H9 (cell line): ENCODE data around the gene DPAGT1. TPM values are rescaled to one million over a fixed set of nuclear protein-coding genes. Genes with fewer than 3 reads are reported as not detected.

Experiments used
- DNase-seq: peaks from one replicate; pipeline ENCODE4 v3.0.0-alpha.2; 2017
- H2AFZ ChIP-seq: one replicate; pipeline ENCODE4 v1.6.1; 2013; ENCODE audit warnings: mild to moderate bottlenecking, low read length, control low read depth, moderate library complexity
- H2AK5ac ChIP-seq: 2 replicates; pipeline ENCODE4 v1.6.1; 2013; ENCODE audit warnings: low read length, control low read depth, mixed read lengths; ENCODE audit not compliant: insufficient read length
- H2BK120ac ChIP-seq: one replicate; pipeline ENCODE4 v1.6.1; 2013; ENCODE audit warnings: low read depth, mild to moderate bottlenecking, low read length, control low read depth, inconsistent platforms; ENCODE audit not compliant: poor library complexity, severe bottlenecking
- H2BK12ac ChIP-seq: 2 replicates; pipeline ENCODE4 v1.6.1; 2013; ENCODE audit warnings: low read length, control low read depth, mixed read lengths, low read depth; ENCODE audit not compliant: insufficient read length
- H2BK15ac ChIP-seq: 2 replicates; pipeline ENCODE4 v1.6.1; 2013; ENCODE audit warnings: low read depth, low read length, control low read depth
- H2BK20ac ChIP-seq: one replicate; pipeline ENCODE4 v1.6.1; 2013; ENCODE audit warnings: low read depth, mild to moderate bottlenecking, low read length, control low read depth, inconsistent platforms; ENCODE audit not compliant: poor library complexity, severe bottlenecking
- H2BK5ac ChIP-seq: 2 replicates; pipeline ENCODE4 v1.6.1; 2013; ENCODE audit warnings: low read length, control low read depth, mixed read lengths; ENCODE audit not compliant: insufficient read length
- H3K14ac ChIP-seq: 2 replicates; pipeline ENCODE4 v1.6.1; 2013; ENCODE audit warnings: low read length, control low read depth; ENCODE audit not compliant: insufficient read depth
- H3K18ac ChIP-seq: 2 replicates; pipeline ENCODE4 v1.6.1; 2013; ENCODE audit warnings: low read depth, mild to moderate bottlenecking, mixed read lengths, low read length, control low read depth; ENCODE audit not compliant: insufficient read length
- H3K23ac ChIP-seq: 2 replicates; pipeline ENCODE4 v1.6.1; 2013; ENCODE audit warnings: low read length, control low read depth, mixed read lengths, low read depth; ENCODE audit not compliant: insufficient read length
- H3K23me2 ChIP-seq: 2 replicates; pipeline ENCODE4 v1.6.1; 2013; ENCODE audit warnings: low read depth, mild to moderate bottlenecking, mixed read lengths, low read length, control low read depth; ENCODE audit not compliant: insufficient read length, poor library complexity, severe bottlenecking
- H3K27ac ChIP-seq: 2 replicates; pipeline ENCODE4 v1.5.1; 2013; ENCODE audit warnings: low read length, control low read depth, mixed read lengths, low read depth; ENCODE audit not compliant: insufficient read length
- H3K27me3 ChIP-seq: 2 replicates; pipeline ENCODE4 v1.6.1; 2013; ENCODE audit warnings: low read length, control low read depth, inconsistent platforms; ENCODE audit not compliant: insufficient read depth
- H3K4ac ChIP-seq: 2 replicates; pipeline ENCODE4 v1.6.1; 2013; ENCODE audit warnings: low read depth, mild to moderate bottlenecking, control low read depth, inconsistent platforms, low read length, moderate library complexity
- H3K4me1 ChIP-seq: 2 replicates; pipeline ENCODE4 v1.6.1; 2013; ENCODE audit warnings: low read length, control low read depth, inconsistent platforms; ENCODE audit not compliant: insufficient read depth
- H3K4me2 ChIP-seq: 2 replicates; pipeline ENCODE4 v1.6.1; 2013; ENCODE audit warnings: low read length, control low read depth, mixed read lengths; ENCODE audit not compliant: insufficient read length, insufficient read depth
- H3K56ac ChIP-seq: 2 replicates; pipeline ENCODE4 v1.6.1; 2013; ENCODE audit warnings: low read depth, mild to moderate bottlenecking, mixed read lengths, low read length, control low read depth; ENCODE audit not compliant: insufficient read length
- H3K79me1 ChIP-seq: 2 replicates; pipeline ENCODE4 v1.6.1; 2013; ENCODE audit warnings: low read depth, mild to moderate bottlenecking, moderate library complexity, low read length, control low read depth, inconsistent platforms; ENCODE audit not compliant: insufficient read depth, poor library complexity, severe bottlenecking
- H3K79me2 ChIP-seq: 2 replicates; pipeline ENCODE4 v1.6.1; 2013; ENCODE audit warnings: low read length, control low read depth, inconsistent platforms; ENCODE audit not compliant: insufficient read depth
- H3K9ac ChIP-seq: 2 replicates; pipeline ENCODE4 v1.6.1; 2013; ENCODE audit warnings: low read length, control low read depth, mixed read lengths; ENCODE audit not compliant: insufficient read length; ENCODE audit errors: extremely low read depth
- H3K9me3 ChIP-seq: one replicate; pipeline ENCODE4 v1.6.1; 2013; ENCODE audit warnings: low read depth, low read length, inconsistent platforms; ENCODE audit not compliant: control insufficient read depth
- H3T11ph ChIP-seq: one replicate; pipeline ENCODE4 v1.6.1; 2013; ENCODE audit warnings: mild to moderate bottlenecking, low read length, control low read depth, inconsistent platforms
- H4K20me1 ChIP-seq: one replicate; pipeline ENCODE4 v1.6.1; 2013; ENCODE audit not compliant: control insufficient read depth, insufficient read length, insufficient read depth
- H4K5ac ChIP-seq: 2 replicates; pipeline ENCODE4 v1.6.1; 2013; ENCODE audit warnings: low read depth, mild to moderate bottlenecking, mixed read lengths, low read length, control low read depth; ENCODE audit not compliant: insufficient read length
- H4K8ac ChIP-seq: replicated peaks from 2 replicates; pipeline ENCODE4 v1.6.1; 2013; ENCODE audit warnings: low read length, control low read depth, mixed read lengths, low read depth; ENCODE audit not compliant: insufficient read length
- H4K91ac ChIP-seq: 2 replicates; pipeline ENCODE4 v1.6.1; 2013; ENCODE audit warnings: low read depth, mild to moderate bottlenecking, moderate library complexity, mixed read lengths, low read length, control low read depth; ENCODE audit not compliant: insufficient read length
- H3K27ac Mint-ChIP-seq, 3 experiments: 2 replicates in 2 of 3; 3 replicates in 1 of 3; pipeline ENCODE4 v1.8.0; 2020 to 2021; ENCODE audit warnings: mixed read lengths in 3 of 3, mild to moderate bottlenecking in 1 of 3, moderate library complexity in 1 of 3
- H3K27me3 Mint-ChIP-seq: 2 replicates; pipeline ENCODE4 v1.8.0; 2021; ENCODE audit warnings: low read depth, mild to moderate bottlenecking, moderate library complexity, mixed read lengths
- H3K36me3 Mint-ChIP-seq, 3 experiments: 2 replicates in 2 of 3; 3 replicates in 1 of 3; pipeline ENCODE4 v1.8.0; 2020 to 2021; ENCODE audit warnings: low read depth in 3 of 3, mixed read lengths in 3 of 3; ENCODE audit not compliant: insufficient read depth in 1 of 3
- H3K4me1 Mint-ChIP-seq, 2 experiments: 2 replicates each; pipeline ENCODE4 v1.8.0; 2020; ENCODE audit warnings: mixed read lengths in 2 of 2
- H3K4me3 Mint-ChIP-seq, 2 experiments: 2 replicates in 1 of 2; 3 replicates in 1 of 2; pipeline ENCODE4 v1.8.0; 2020 to 2021; ENCODE audit warnings: mild to moderate bottlenecking in 2 of 2, mixed read lengths in 2 of 2, moderate library complexity in 1 of 2
- H3K9me3 Mint-ChIP-seq, 2 experiments: 2 replicates in 1 of 2; 3 replicates in 1 of 2; pipeline ENCODE4 v1.8.0; 2020; ENCODE audit warnings: mild to moderate bottlenecking in 2 of 2, mixed read lengths in 2 of 2, moderate library complexity in 1 of 2
- WGBS: extraction: QIAGEN DNeasy Blood & Tissue Kit; methylation state at CpG from one replicate; pipeline ENCODE4 v1.1.7; 2013; ENCODE audit warnings: missing lambda C conversion rate, low lambda C conversion rate, mixed read lengths; ENCODE audit not compliant: insufficient read length; ENCODE audit errors: extremely low coverage; 5-methylcytosine and 5-hydroxymethylcytosine counted together
- total RNA-seq: library from RNA; stranded (reverse); gene quantifications from 2 replicates; pipeline ENCODE4 v1.2.1, GENCODE V29; 2021
- TF ChIP-seq, protein P1 (sequence below): fragments of 200-600 bp; sonication (generic); conservative IDR thresholded peaks from 3 replicates; pipeline ENCODE4 v1.8.0; 2021; ENCODE audit warnings: antibody characterized with exemption, mild to moderate bottlenecking

DPAGT1 gene
- total RNA-seq, 1 experiment from 2014 or later = 43.6 TPM

- TF ChIP-seq, protein P1, sequence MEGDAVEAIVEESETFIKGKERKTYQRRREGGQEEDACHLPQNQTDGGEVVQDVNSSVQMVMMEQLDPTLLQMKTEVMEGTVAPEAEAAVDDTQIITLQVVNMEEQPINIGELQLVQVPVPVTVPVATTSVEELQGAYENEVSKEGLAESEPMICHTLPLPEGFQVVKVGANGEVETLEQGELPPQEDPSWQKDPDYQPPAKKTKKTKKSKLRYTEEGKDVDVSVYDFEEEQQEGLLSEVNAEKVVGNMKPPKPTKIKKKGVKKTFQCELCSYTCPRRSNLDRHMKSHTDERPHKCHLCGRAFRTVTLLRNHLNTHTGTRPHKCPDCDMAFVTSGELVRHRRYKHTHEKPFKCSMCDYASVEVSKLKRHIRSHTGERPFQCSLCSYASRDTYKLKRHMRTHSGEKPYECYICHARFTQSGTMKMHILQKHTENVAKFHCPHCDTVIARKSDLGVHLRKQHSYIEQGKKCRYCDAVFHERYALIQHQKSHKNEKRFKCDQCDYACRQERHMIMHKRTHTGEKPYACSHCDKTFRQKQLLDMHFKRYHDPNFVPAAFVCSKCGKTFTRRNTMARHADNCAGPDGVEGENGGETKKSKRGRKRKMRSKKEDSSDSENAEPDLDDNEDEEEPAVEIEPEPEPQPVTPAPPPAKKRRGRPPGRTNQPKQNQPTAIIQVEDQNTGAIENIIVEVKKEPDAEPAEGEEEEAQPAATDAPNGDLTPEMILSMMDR = no peak
- H3K27me3 ChIP-seq = no peaks in the 10 kb centered on the region
- H3K27ac ChIP-seq = no peak overlapping the region
- no peak overlapping the region for H4K5ac ChIP-seq
- no peak overlapping the region for H3K4ac ChIP-seq
- no peaks in the 10 kb centered on the region for H3K79me1 ChIP-seq
- H3K4me2 ChIP-seq = peak overlapping the region; percentile 91
- H3K4me1 Mint-ChIP-seq = peaks cover 24 to 28% of the 10 kb centered on the region in 2 experiments
- no peak overlapping the region for H2AK5ac ChIP-seq
- no peak overlapping the region for H3K27ac Mint-ChIP-seq
- H4K91ac ChIP-seq = no peak overlapping the region
- H3K9me3 ChIP-seq = no peaks in the 10 kb centered on the region
- no peak overlapping the region for H2BK20ac ChIP-seq
- no peak overlapping the region for H2BK15ac ChIP-seq
- H3K9me3 Mint-ChIP-seq = no peaks in the 10 kb centered on the region; a peak in 1 of 5 replicates
- peaks cover 16% of the 10 kb centered on the region for H3K23me2 ChIP-seq
- H3K36me3 Mint-ChIP-seq = peaks cover 21 to 32% (median 28%) of the 10 kb centered on the region in 3 experiments; a peak in 6 of 7 replicates
- H2BK5ac ChIP-seq = no peak overlapping the region
- no peak overlapping the region for H3K9ac ChIP-seq
- H2BK12ac ChIP-seq = no peak overlapping the region
- H4K20me1 ChIP-seq = no peaks in the 10 kb centered on the region
- no peak overlapping the region for H2BK120ac ChIP-seq
- no CpG with 5 or more reads among the region's 6 CpGs for WGBS
- H3K4me3 Mint-ChIP-seq = peak overlapping the region in 1 of 2 experiments; percentile 85; a peak in 2 of 5 replicates
- no peak overlapping the region for H3K14ac ChIP-seq
- no peak overlapping the region for H4K8ac ChIP-seq
- no peaks in the 10 kb centered on the region for H3K4me1 ChIP-seq
- no peak overlapping the region for H3T11ph ChIP-seq
- no peak overlapping the region for H3K23ac ChIP-seq
- no peak overlapping the region for H3K18ac ChIP-seq
- H3K56ac ChIP-seq = no peak overlapping the region
- H3K79me2 ChIP-seq = peaks cover 4% of the 10 kb centered on the region; the same call in 1 of the 2 replicates
- H3K27me3 Mint-ChIP-seq = no peaks in the 10 kb centered on the region
- no peak overlapping the region for H2AFZ ChIP-seq
- no peak for DNase-seq
Observed at GRCh38 chr11:119099711-119100110, 1.9 kb downstream of the DPAGT1 start.
